Endometrial microvascular endothelial cells (primary cell): ENCODE results near the gene RHOC. TPM values are rescaled to one million over a fixed set of nuclear protein-coding genes. Genes with fewer than 3 reads are reported as not detected.

Source experiments
- in situ Hi-C: cut with HindIII; loops from 2 replicates; pipeline ENCODE4 v1.10.0; 2017; ENCODE audit warnings: low sequenced_read_pairs, low pct_unique_long_range_greater_than_20kb; ENCODE audit errors: inconsistent ontology term
- total RNA-seq: library from RNA; depleted of rRNA; stranded (reverse); fragments of >200 nt; gene quantifications from one replicate; pipeline ENCODE4 v1.2.3, GENCODE V29; 2015; ENCODE audit errors: inconsistent ontology term

Gene RHOC
- total RNA-seq, 1 donor from 2014 or later: 823 TPM

DNA sequence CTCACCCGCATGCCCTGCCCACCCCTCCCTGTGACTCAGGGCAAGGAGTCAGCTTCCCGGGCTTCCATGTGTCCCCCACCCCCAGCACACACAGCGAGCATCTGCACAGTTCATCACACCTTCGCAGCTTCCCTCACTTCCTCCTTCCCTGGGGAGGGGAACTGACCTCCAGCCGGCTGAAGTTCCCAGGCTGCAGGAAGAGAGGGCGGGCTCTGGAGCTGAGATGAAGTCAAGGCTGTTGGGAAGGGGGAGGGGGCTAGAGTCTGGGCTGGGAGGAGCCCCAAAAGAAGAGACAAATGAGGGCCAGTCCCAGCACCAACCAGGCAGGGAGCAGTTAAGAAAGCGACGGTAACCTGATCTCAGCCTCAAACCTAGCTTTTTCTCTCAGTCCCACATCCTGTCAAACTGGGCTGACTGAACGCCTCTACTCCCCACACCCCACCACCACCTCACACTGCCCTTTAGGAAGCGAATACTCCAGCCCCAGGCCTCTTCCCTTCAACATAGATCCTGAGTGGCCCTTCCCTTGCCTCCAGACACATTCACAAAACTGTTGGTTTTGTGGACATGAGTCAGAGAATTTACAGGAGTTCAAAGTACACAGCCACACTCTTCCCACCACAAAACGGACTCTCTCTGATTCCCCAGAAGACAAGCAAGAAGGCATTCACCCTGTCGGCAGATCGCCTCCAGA is 1.8 kb downstream of the RHOC start:
- in situ Hi-C loops: no loop called here

GRCh38 chr1:112704391-112704933 is 2.5 kb downstream of the RHOC start:
- in situ Hi-C loops: no loop called here

DNA sequence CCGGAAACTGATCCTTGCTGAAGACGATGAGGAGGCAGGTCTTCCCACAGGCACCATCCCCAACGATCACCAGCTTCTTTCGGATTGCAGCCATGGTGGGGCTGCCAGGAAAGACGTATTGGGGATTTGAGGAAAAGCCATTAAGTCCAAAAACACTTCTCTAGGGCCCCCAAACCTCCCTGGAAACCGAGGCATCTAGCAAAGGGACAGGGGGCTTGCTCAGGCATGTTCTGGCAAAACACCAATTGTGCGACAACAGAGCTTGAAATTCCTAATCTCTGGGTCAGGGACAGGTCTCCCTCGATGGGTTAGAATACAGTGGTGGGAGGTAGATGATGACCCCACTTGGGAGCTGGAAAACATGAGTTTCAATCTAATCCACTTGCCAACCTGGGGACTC is 3.2 kb downstream of the RHOC start:
- in situ Hi-C loops: no loop called here

- in situ Hi-C loops: no loop called here
These were observed 4.3 kb downstream of the RHOC start for GRCh38 chr1:112702420-112703261.

DNA sequence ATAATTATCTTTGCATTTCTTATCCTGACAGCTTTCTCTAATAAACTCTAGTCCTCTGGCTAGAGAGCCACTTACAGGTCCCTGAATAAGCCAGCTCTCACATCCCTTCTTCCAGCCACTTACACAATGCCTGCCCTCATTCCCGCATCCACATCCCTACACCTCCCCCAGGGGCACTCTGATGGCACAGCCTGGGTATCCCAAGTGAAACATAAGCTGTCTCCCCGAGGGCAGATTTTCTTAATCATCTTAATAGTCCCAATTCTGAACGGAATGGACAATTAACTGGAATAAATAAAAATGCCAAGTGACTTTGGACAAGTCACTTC is 4.9 kb downstream of the RHOC start:
- in situ Hi-C loops: no loop called here

- in situ Hi-C loops: no loop called here
These were observed 5.5 kb downstream of the RHOC start for GRCh38 chr1:112701227-112702066.

GRCh38 chr1:112700290-112701226 is 6.4 kb downstream of the RHOC start:
- in situ Hi-C loops: no loop called here

- in situ Hi-C loops: no loop called here
These were observed 7.3 kb downstream of the RHOC start for GRCh38 chr1:112699425-112700144.

GRCh38 chr1:112698366-112699310 is 8.3 kb downstream of the RHOC start:
- in situ Hi-C loops: no loop called here

GRCh38 chr1:112697781-112698201 is 9.1 kb downstream of the RHOC start:
- in situ Hi-C loops: no loop called here

- in situ Hi-C loops: no loop called here
These were observed 10.2 kb downstream of the RHOC start for GRCh38 chr1:112696578-112697314.

DNA sequence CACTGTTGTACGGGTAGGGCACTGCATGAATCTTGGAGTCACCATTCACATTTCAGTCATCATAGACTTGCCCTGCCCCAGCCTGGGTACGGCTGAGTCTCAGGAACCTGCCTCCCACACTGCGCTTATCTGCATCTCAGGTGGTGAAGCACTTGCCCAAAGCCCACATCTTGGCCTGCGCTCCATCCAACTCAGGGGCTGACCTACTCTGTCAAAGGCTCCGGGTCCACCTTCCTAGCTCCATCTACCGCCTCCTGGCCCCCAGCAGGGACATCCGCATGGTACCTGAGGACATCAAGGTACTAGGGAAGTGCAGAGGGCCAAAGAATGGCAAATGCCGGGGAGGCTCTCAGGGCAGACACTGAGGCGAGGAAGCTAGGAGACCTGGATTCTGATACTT is 11.7 kb downstream of the RHOC start:
- in situ Hi-C loops: no loop called here

GRCh38 chr1:112694363-112694929 is 12.5 kb downstream of the RHOC start:
- in situ Hi-C loops: no loop called here

GRCh38 chr1:112693821-112694220 is 13.1 kb downstream of the RHOC start:
- in situ Hi-C loops: no loop called here

DNA sequence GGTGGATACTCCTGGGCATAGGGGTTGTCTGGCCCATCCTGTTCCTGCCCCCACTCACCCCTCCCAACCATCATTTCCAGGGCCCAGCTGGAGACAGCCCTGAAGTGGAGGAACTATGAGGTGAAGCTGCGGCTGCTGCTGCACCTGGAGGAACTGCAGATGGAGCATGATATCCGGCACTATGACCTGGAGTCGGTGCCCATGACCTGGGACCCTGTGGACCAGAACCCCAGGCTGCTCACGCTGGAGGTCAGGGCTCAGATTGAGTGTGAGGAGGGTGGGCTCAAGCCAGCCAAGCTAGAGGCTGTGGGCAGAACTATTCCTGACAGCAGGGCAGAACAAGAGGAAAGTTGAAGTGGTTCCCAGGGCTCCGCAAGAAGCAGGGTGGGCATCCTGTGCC is 14.2 kb downstream of the RHOC start:
- in situ Hi-C loops: no loop called here

- in situ Hi-C loops: no loop called here
These were observed 17.1 kb downstream of the RHOC start for GRCh38 chr1:112689842-112690237.
